Upper lobe of left lung (tissue), 6 donors: ENCODE measurements around the gene UBALD1. TPM values are rescaled to one million over a fixed set of nuclear protein-coding genes. Genes with fewer than 3 reads are reported as not detected.
"Not testable (repeated sequence)": the region's sequence is repeated elsewhere in the genome, so short reads cannot be mapped to it uniquely, and the experiment has no call there.

ENCODE experiments used
- ATAC-seq, 2 donors: fragments of 200-7000 bp; cut with Tn5 transposase; one replicate each; pipeline ENCODE4 v1.9.1; 2022; ENCODE audit warnings: mild to moderate bottlenecking in 2 of 2, moderate library complexity in 2 of 2; ENCODE audit not compliant: low FRiP score in 2 of 2
- DNase-seq, 2 donors: peaks; one replicate each; pipeline ENCODE4 v3.0.0-alpha.2; 2019 to 2020
- H3K27ac ChIP-seq, 4 donors: fragments of 200-600 bp; sonication (generic); one replicate each; pipeline ENCODE4 v1.5.1; 2016 to 2019
- H3K27me3 ChIP-seq, 4 donors: fragments of 200-600 bp; sonication (generic); one replicate each; pipeline ENCODE4 v1.5.1; 2017 to 2019
- H3K36me3 ChIP-seq, 4 donors: fragments of 200-600 bp; sonication (generic); one replicate each; pipeline ENCODE4 v1.5.1; 2016 to 2019
- H3K4me1 ChIP-seq, 4 donors: fragments of 200-600 bp; sonication (generic); one replicate each; pipeline ENCODE4 v1.5.1; 2018 to 2019
- H3K4me3 ChIP-seq, 4 donors: fragments of 200-600 bp; sonication (generic); one replicate each; pipeline ENCODE4 v1.5.1; 2017 to 2019; ENCODE audit warnings: mild to moderate bottlenecking in 2 of 4, moderate library complexity in 1 of 4
- H3K9me3 ChIP-seq, 4 donors: fragments of 200-600 bp; sonication (generic); one replicate each; pipeline ENCODE4 v1.5.1; 2018 to 2019
- CTCF ChIP-seq, 6 experiments: fragments of 450-650 bp in 4 of 6; fragments of 200-600 bp in 2 of 6; sonication (generic) in 2 of 6; IDR thresholded peaks; one replicate each; pipeline ENCODE4 v1.5.1; 2016 to 2019; ENCODE audit warnings: antibody characterized with exemption in 6 of 6
- EP300 ChIP-seq, 4 donors: sonication (generic); formaldehyde crosslinking; IDR thresholded peaks; one replicate each; pipeline ENCODE4 v1.5.1; 2017; ENCODE audit warnings: antibody characterized with exemption in 4 of 4, control low read depth in 2 of 4
- POLR2A ChIP-seq, 4 donors: fragments of 450-650 bp; IDR thresholded peaks; one replicate each; pipeline ENCODE4 v1.5.1; 2016 to 2017; ENCODE audit warnings: antibody characterized with exemption in 4 of 4, mild to moderate bottlenecking in 2 of 4
- POLR2AphosphoS5 ChIP-seq, 2 donors: sonication (generic); formaldehyde crosslinking; IDR thresholded peaks; one replicate each; pipeline ENCODE4 v1.5.1; 2017; ENCODE audit warnings: antibody characterized with exemption in 2 of 2
- WGBS, 2 donors: methylation state at CpG; one replicate each; pipeline ENCODE4 v1.1.5; 2017 to 2018; 5-methylcytosine and 5-hydroxymethylcytosine counted together
- total RNA-seq, 6 donors: library from RNA; depleted of rRNA in 4 of 6; stranded (reverse); fragments of >200 nt in 4 of 6; gene quantifications; one replicate each; pipeline versions ENCODE4 v1.1.0 to v1.2.1, GENCODE V29; 2016 to 2021
- donor health status: DM: no; HTN: no; CAD: no; lungs with moderate emphysema.
- donor health status: DM: no; HTN: yes; CAD: no; lungs with severe emphysema.

Gene UBALD1
- total RNA-seq, 6 donors from 2014 or later, result 14.9 to 43.9 (median 25.8) TPM

GRCh38 chr16:4651827-4652226 lies 37.1 kb upstream of the UBALD1 start:
- DNase-seq (peak in 1 of 2 donors; percentile 49), ATAC-seq (no peak)
- peak overlapping the region in 3 of 4 donors; percentile 74 to 89 (median 80) for H3K27ac ChIP-seq
- no peaks in the 10 kb centered on the region for H3K9me3 ChIP-seq
- no peak overlapping the region for H3K4me3 ChIP-seq
- WGBS, 2 donors, result 83 to 85% methylated on average over 10 to 13 of the region's 13 CpGs
- H3K36me3 ChIP-seq, result peaks cover 8 to 69% (median 44%) of the 10 kb centered on the region in 4 donors
- no peak for TF ChIP-seq POLR2A (IDR thresholded peaks at IDR 0.05)
- TF ChIP-seq EP300 (IDR thresholded peaks at IDR 0.05), result no peak
- no peak for TF ChIP-seq POLR2AphosphoS5 (IDR thresholded peaks at IDR 0.05)
- no peak for TF ChIP-seq CTCF (IDR thresholded peaks at IDR 0.05)
- H3K27me3 ChIP-seq, result no peaks in the 10 kb centered on the region
- H3K4me1 ChIP-seq, result peaks cover 15 to 69% (median 51%) of the 10 kb centered on the region in 4 donors

- not testable (repeated sequence) for H3K9me3 ChIP-seq, H3K4me3 ChIP-seq, H3K27me3 ChIP-seq
- DNase-seq (peak in 1 of 2 donors; percentile 60), ATAC-seq (peak in 1 of 2 donors; percentile 53)
- H3K4me1 ChIP-seq, result peaks cover 11 to 69% (median 43%) of the 10 kb centered on the region in 4 donors
- WGBS, 2 donors, result 77 to 82% methylated on average over 10 to 15 of the region's 15 CpGs
- H3K27ac ChIP-seq, result peak overlapping the region in 2 of 4 donors; percentile 26 to 33
- TF ChIP-seq CTCF (IDR thresholded peaks at IDR 0.05), result peak; percentile 70 to 78 (median 73)
- peaks cover 8 to 69% (median 38%) of the 10 kb centered on the region in 4 donors for H3K36me3 ChIP-seq
Observed at GRCh38 chr16:4650443-4651074, 35.9 kb upstream of the UBALD1 start.

GRCh38 chr16:4649744-4650442 lies 35.2 kb upstream of the UBALD1 start:
- H3K9me3 ChIP-seq, result no peaks in the 10 kb centered on the region
- peak in 1 of 2 donors; percentile 41 for DNase-seq
- no peak for TF ChIP-seq CTCF (IDR thresholded peaks at IDR 0.05)
- no peak for TF ChIP-seq POLR2AphosphoS5 (IDR thresholded peaks at IDR 0.05)
- no peak for TF ChIP-seq EP300 (IDR thresholded peaks at IDR 0.05)
- TF ChIP-seq POLR2A (IDR thresholded peaks at IDR 0.05), result no peak
- ATAC-seq, result no peak
- H3K4me3 ChIP-seq, result no peak overlapping the region
- peak overlapping the region in 2 of 4 donors; percentile 26 to 33 for H3K27ac ChIP-seq
- 81 to 85% methylated on average over 16 to 25 of the region's 25 CpGs for WGBS, 2 donors
- H3K36me3 ChIP-seq, result peaks cover 8 to 69% (median 34%) of the 10 kb centered on the region in 4 donors
- H3K4me1 ChIP-seq, result peaks cover 4 to 64% (median 37%) of the 10 kb centered on the region in 4 donors
- H3K27me3 ChIP-seq, result no peaks in the 10 kb centered on the region

DNA sequence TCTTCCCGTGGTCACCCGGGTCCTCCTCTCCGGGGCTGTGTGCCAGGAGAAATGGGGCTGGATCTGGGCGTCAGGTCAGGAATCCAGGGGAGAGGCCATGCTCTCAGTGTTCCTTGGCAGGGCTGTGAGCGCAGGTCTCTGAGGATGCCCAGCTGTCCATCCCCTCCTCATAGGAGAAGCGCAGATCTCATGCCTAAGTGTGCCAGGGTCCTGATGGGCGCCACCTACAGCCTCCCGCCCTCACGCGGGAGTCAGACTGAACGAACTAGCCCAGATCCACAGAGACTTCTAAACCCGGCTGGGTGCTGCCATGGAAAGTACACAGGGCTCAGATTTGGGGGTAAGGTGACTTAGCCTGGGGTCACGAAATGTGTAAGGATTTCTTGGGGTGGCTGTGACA lies 34.2 kb upstream of the UBALD1 start:
- H3K27ac ChIP-seq, result no peak overlapping the region
- H3K27me3 ChIP-seq, result no peaks in the 10 kb centered on the region
- H3K36me3 ChIP-seq, result peaks cover 8 to 61% (median 30%) of the 10 kb centered on the region in 4 donors
- no peak overlapping the region for H3K4me3 ChIP-seq
- ATAC-seq (no peak), DNase-seq (peak in 1 of 2 donors; percentile 38)
- WGBS, 2 donors, result 91 to 96% methylated on average over 10 to 12 of the region's 13 CpGs
- H3K9me3 ChIP-seq, result no peaks in the 10 kb centered on the region
- TF ChIP-seq POLR2A (IDR thresholded peaks at IDR 0.05) (no peak), EP300 (IDR thresholded peaks at IDR 0.05) (no peak)
- H3K4me1 ChIP-seq, result peaks cover 4 to 54% (median 33%) of the 10 kb centered on the region in 4 donors

- Histone ChIP-seq H3K36me3 (peaks cover 6 to 52% (median 24%) of the 10 kb centered on the region in 4 donors), H3K4me1 (peaks cover 1 to 46% (median 25%) of the 10 kb centered on the region in 4 donors), H3K9me3 (no peaks in the 10 kb centered on the region), H3K27me3 (no peaks in the 10 kb centered on the region), H3K27ac (no peak overlapping the region), H3K4me3 (no peak overlapping the region)
- 98 to 99% methylated on average over 8 of the region's 8 CpGs for WGBS, 2 donors
- TF ChIP-seq POLR2A (IDR thresholded peaks at IDR 0.05), result no peak
- no peak for TF ChIP-seq CTCF (IDR thresholded peaks at IDR 0.05)
- TF ChIP-seq POLR2AphosphoS5 (IDR thresholded peaks at IDR 0.05), result no peak
- TF ChIP-seq EP300 (IDR thresholded peaks at IDR 0.05), result no peak
- ATAC-seq (no peak), DNase-seq (no peak)
Observed at GRCh38 chr16:4647644-4647980, 32.9 kb upstream of the UBALD1 start.
